Fibroblast of lung (primary cell): ENCODE data around the gene IL16. TPM values are rescaled to one million over a fixed set of nuclear protein-coding genes. Genes with fewer than 3 reads are reported as not detected.
A peak's percentile ranks its signal among the peaks of the same experiment; 100 is the strongest.

Experiments
- DNase-seq, 2 donors: peaks; one replicate each; pipeline versions ENCODE4 v3.0.0 to v3.0.0-alpha.2; 2010; ENCODE audit warnings: low read depth in 2 of 2
- H2AFZ ChIP-seq: 2 replicates; pipeline ENCODE4 v1.5.1; 2012; ENCODE audit warnings: low read length, control low read depth, inconsistent platforms
- H3K27ac ChIP-seq: 2 replicates; pipeline ENCODE4 v1.5.1; 2011; ENCODE audit warnings: low read length, control low read depth; ENCODE audit not compliant: insufficient read depth
- H3K27me3 ChIP-seq: 2 replicates; pipeline ENCODE4 v1.5.1; 2011; ENCODE audit warnings: mild to moderate bottlenecking, low read length; ENCODE audit not compliant: control insufficient read depth, insufficient read depth
- H3K36me3 ChIP-seq: 2 replicates; pipeline ENCODE4 v1.5.1; 2011; ENCODE audit warnings: low read length; ENCODE audit not compliant: control insufficient read depth, insufficient read depth
- H3K4me1 ChIP-seq: 2 replicates; pipeline ENCODE4 v1.5.1; 2011; ENCODE audit warnings: low read length; ENCODE audit not compliant: control insufficient read depth, insufficient read depth; ENCODE audit errors: extremely low read depth
- H3K4me2 ChIP-seq: 2 replicates; pipeline ENCODE4 v1.5.1; 2011; ENCODE audit warnings: low read length, control low read depth; ENCODE audit not compliant: insufficient read depth; ENCODE audit errors: extremely low read depth
- H3K4me3 ChIP-seq, 4 experiments: fragments of 200-600 bp in 1 of 4; sonication (generic) in 1 of 4; replicated peaks in 1 of 4; 2 replicates each; pipeline ENCODE4 v1.5.1; 2011 to 2016; ENCODE audit warnings: low read length in 4 of 4, low read depth in 3 of 4, mild to moderate bottlenecking in 3 of 4, control low read depth in 2 of 4, inconsistent platforms in 1 of 4, mixed read lengths in 1 of 4; ENCODE audit not compliant: insufficient read depth in 1 of 4; ENCODE audit errors: control extremely low read depth in 1 of 4
- H3K79me2 ChIP-seq: 2 replicates; pipeline ENCODE4 v1.5.1; 2012; ENCODE audit warnings: mild to moderate bottlenecking, low read length, inconsistent platforms; ENCODE audit not compliant: control insufficient read depth, insufficient read depth
- H3K9ac ChIP-seq: 2 replicates; pipeline ENCODE4 v1.5.1; 2011; ENCODE audit warnings: mild to moderate bottlenecking, low read length, control low read depth; ENCODE audit not compliant: insufficient read depth
- H3K9me3 ChIP-seq: 2 replicates; pipeline ENCODE4 v1.5.1; 2012; ENCODE audit warnings: low read depth, low read length; ENCODE audit not compliant: control insufficient read depth, insufficient read depth
- H4K20me1 ChIP-seq: 2 replicates; pipeline ENCODE4 v1.5.1; 2011; ENCODE audit warnings: low read length; ENCODE audit not compliant: control insufficient read depth, insufficient read depth; ENCODE audit errors: extremely low read depth
- EZH2 ChIP-seq: IDR thresholded peaks from 2 replicates; pipeline ENCODE4 v1.5.1; 2012; ENCODE audit warnings: low read length, control low read depth, mild to moderate bottlenecking; ENCODE audit errors: missing control alignments
- polyA plus RNA-seq, 2 donors: library from polyadenylated mRNA; depleted of rRNA in 1 of 2; stranded (reverse) in 1 of 2; unstranded in 1 of 2; fragments of >200 nt; gene quantifications; 2 replicates each; pipeline ENCODE4 v1.2.1, GENCODE V29; 2011 to 2012; ENCODE audit warnings: missing spikeins in 1 of 2
- total RNA-seq: library from RNA; depleted of rRNA; stranded (reverse); fragments of >200 nt; gene quantifications from 2 replicates; pipeline ENCODE4 v1.2.1, GENCODE V29; 2014
- TF ChIP-seq, protein P1 (sequence below), 2 donors: IDR thresholded peaks in 1 of 2; conservative IDR thresholded peaks in 1 of 2; 1 replicate in 1 of 2; 2 replicates in 1 of 2; pipeline ENCODE4 v1.5.1; 2011 to 2012; ENCODE audit warnings: low read length in 2 of 2, control low read depth in 1 of 2, inconsistent platforms in 1 of 2, low read depth in 1 of 2, mild to moderate bottlenecking in 1 of 2

IL16 gene
- total and polyA plus RNA-seq, 2 donors (not counting 1 experiment from before 2014, with no cell fraction given): 0.96 to 5.0 TPM

DNA sequence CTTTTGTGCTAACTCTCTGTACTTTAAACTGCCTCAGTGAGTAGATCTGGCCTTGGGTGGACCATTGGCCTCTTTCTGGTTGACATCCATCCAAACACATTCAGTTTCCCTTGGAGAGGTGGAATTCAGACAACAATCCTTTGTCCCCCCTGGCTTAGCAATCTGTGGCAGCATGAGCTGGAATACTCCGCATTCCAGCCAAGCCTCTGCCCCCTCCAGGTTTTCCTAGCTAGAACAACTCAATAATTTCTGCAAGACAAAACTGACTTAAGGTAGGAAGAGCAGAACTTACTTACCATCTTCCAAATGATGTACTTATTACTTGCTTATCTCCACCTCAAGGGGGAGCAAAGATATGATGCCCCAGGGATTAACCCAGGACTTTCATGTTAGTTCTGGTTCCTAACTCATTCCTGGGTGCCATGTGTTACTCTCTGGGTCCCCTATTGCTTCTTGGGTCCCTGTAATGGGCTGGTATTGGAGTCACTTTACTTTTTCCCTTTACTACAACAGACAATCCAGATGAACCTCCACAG is 21.8 kb upstream of the IL16 start:
- TF ChIP-seq, protein P1, sequence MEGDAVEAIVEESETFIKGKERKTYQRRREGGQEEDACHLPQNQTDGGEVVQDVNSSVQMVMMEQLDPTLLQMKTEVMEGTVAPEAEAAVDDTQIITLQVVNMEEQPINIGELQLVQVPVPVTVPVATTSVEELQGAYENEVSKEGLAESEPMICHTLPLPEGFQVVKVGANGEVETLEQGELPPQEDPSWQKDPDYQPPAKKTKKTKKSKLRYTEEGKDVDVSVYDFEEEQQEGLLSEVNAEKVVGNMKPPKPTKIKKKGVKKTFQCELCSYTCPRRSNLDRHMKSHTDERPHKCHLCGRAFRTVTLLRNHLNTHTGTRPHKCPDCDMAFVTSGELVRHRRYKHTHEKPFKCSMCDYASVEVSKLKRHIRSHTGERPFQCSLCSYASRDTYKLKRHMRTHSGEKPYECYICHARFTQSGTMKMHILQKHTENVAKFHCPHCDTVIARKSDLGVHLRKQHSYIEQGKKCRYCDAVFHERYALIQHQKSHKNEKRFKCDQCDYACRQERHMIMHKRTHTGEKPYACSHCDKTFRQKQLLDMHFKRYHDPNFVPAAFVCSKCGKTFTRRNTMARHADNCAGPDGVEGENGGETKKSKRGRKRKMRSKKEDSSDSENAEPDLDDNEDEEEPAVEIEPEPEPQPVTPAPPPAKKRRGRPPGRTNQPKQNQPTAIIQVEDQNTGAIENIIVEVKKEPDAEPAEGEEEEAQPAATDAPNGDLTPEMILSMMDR (conservative IDR thresholded peaks at IDR 0.05 in 1 of 2, IDR thresholded peaks at IDR 0.05 in 1 of 2; ENCODE audit: low read depth in 1 of 2, low read length in 2 of 2): no peak
- TF ChIP-seq EZH2: no peak
- no peaks in the 10 kb centered on the region for H3K27me3 ChIP-seq
- no peak overlapping the region for H2AFZ ChIP-seq
- no peak overlapping the region for H3K27ac ChIP-seq
- H3K4me2 ChIP-seq: no peak overlapping the region
- H3K4me1 ChIP-seq: no peaks in the 10 kb centered on the region
- no peaks in the 10 kb centered on the region for H4K20me1 ChIP-seq
- H3K36me3 ChIP-seq: no peaks in the 10 kb centered on the region
- no peaks in the 10 kb centered on the region for H3K9me3 ChIP-seq
- H3K4me3 ChIP-seq: no peak overlapping the region
- no peak overlapping the region for H3K9ac ChIP-seq
- peak in 1 of 2 donors; percentile 6 for DNase-seq
- H3K79me2 ChIP-seq: no peaks in the 10 kb centered on the region

DNA sequence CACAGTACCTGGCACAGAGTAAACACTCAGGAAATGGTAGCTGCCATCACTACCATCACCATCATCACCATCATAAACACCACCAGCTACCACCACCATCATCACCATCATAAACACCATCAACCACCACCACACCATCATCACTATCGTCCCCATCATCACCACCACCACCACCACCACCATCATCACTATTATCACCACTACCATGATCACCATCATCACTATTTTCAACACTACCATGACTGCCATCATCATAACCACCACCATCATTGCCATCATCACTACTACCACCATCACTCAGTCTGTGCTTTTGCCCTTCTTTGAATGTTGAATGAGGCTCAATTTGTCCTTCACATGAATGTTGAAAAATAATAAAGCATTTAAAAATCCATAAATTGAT is 21.2 kb upstream of the IL16 start:
- H2AFZ ChIP-seq: no peak overlapping the region
- no peak overlapping the region for H3K27ac ChIP-seq
- no peaks in the 10 kb centered on the region for H3K79me2 ChIP-seq

DNA sequence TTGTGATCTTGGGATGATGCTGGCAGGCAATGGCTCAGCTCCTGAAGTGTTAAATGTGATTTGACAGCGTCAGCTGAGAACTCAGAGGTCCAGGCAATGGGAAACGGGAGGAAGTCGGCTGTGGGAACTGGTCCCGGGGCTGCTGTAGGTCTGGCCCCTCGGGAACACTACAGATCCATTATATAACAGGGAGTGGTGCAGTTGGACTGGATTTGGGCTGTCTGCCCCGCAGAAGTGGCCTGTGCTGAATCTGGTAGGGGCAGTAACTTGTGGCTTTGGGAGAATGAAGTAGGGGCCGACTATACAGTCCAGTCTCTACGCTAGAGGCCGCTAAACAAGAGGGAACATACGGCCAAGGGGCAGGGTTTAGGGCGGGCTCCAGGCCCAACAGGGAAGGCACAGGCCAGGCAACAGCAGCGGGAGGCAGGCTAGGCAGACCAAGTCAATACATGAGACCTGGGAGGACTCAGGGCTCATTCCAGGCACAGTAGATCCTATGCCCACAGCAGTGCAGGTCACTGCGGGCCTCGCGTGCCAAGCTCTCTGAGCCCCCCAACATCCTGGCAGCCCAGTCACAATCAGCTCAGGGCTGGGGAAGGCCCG is 20.3 kb upstream of the IL16 start:
- Histone ChIP-seq H3K9ac (no peak overlapping the region), H3K4me3 (no peak overlapping the region), H3K4me1 (no peaks in the 10 kb centered on the region), H4K20me1 (no peaks in the 10 kb centered on the region), H3K27me3 (no peaks in the 10 kb centered on the region), H2AFZ (no peak overlapping the region), H3K9me3 (no peaks in the 10 kb centered on the region), H3K27ac (no peak overlapping the region), H3K79me2 (no peaks in the 10 kb centered on the region), H3K4me2 (no peak overlapping the region), H3K36me3 (no peaks in the 10 kb centered on the region)
- DNase-seq: no peak
- TF ChIP-seq EZH2: no peak
- TF ChIP-seq, protein P1 (conservative IDR thresholded peaks at IDR 0.05 in 1 of 2, IDR thresholded peaks at IDR 0.05 in 1 of 2; ENCODE audit: low read depth in 1 of 2, low read length in 2 of 2): peak in 1 of 2 donors; percentile 24

More for the DNA sequence above, 21.2 kb upstream of the IL16 start:
- Histone ChIP-seq H3K27me3 (no peaks in the 10 kb centered on the region), H3K4me2 (no peak overlapping the region), H3K4me1 (no peaks in the 10 kb centered on the region), H3K9me3 (no peaks in the 10 kb centered on the region), H3K36me3 (no peaks in the 10 kb centered on the region), H3K4me3 (no peak overlapping the region), H3K9ac (no peak overlapping the region), H4K20me1 (no peaks in the 10 kb centered on the region)
- DNase-seq: no peak
- TF ChIP-seq EZH2: no peak
- TF ChIP-seq, protein P1 (conservative IDR thresholded peaks at IDR 0.05 in 1 of 2, IDR thresholded peaks at IDR 0.05 in 1 of 2; ENCODE audit: low read depth in 1 of 2, low read length in 2 of 2): no peak
